Activated CD8-positive, alpha-beta T cell treated with anti-CD3 and anti-CD28 coated beads for 36 hours (primary cell): ENCODE measurements around the gene SPRY2. TPM values are rescaled to one million over a fixed set of nuclear protein-coding genes. Genes with fewer than 3 reads are reported as not detected.

Source experiments
- ATAC-seq: fragments of 200-7000 bp; cut with Tn5 transposase; one replicate; pipeline ENCODE4 v1.10.0; 2021; ENCODE audit warnings: mild to moderate bottlenecking, moderate library complexity
- CTCF ChIA-PET: fragments of 350-600 bp; sonication (Branson Sonifier 250); formaldehyde crosslinking; loops from one replicate; lab custom pipeline; 2021; ENCODE audit warnings: antibody characterized with exemption; lab: Charles Lee
- POLR2A ChIA-PET: fragments of 350-600 bp; sonication (Branson Sonifier 250); formaldehyde crosslinking; loops from one replicate; lab custom pipeline; 2021; ENCODE audit warnings: antibody characterized with exemption; lab: Charles Lee
- DNase-seq: peaks from one replicate; pipeline ENCODE4 v3.0.0-alpha.2; 2020
- H3K27ac Mint-ChIP-seq: one replicate; pipeline ENCODE4 v1.8.0; 2021; ENCODE audit warnings: mild to moderate bottlenecking, mixed read lengths
- H3K27me3 Mint-ChIP-seq: one replicate; pipeline ENCODE4 v1.8.0; 2021; ENCODE audit warnings: mixed read lengths
- H3K36me3 Mint-ChIP-seq: one replicate; pipeline ENCODE4 v1.8.0; 2021; ENCODE audit warnings: low read depth, mixed read lengths
- H3K4me1 Mint-ChIP-seq: one replicate; pipeline ENCODE4 v1.8.0; 2021; ENCODE audit warnings: low read depth, mixed read lengths
- H3K4me3 Mint-ChIP-seq: one replicate; pipeline ENCODE4 v1.8.0; 2021; ENCODE audit warnings: mild to moderate bottlenecking, moderate library complexity, mixed read lengths
- H3K9me3 Mint-ChIP-seq: one replicate; pipeline ENCODE4 v1.8.0; 2021; ENCODE audit warnings: mixed read lengths
- CTCF ChIP-seq: fragments of 200-600 bp; IDR thresholded peaks from one replicate; pipeline ENCODE4 v1.8.0; 2022; ENCODE audit warnings: antibody characterized with exemption, mild to moderate bottlenecking
- intact Hi-C: fragments of 100-400 bp; cut with micrococcal nuclease; formaldehyde crosslinking; loops from one replicate; pipeline ENCODE4 v1.10.0; 2022
- total RNA-seq, 2 experiments: library from RNA; stranded (reverse); gene quantifications; one replicate each; pipeline ENCODE4 v1.2.3, GENCODE V29; 2021

The SPRY2 gene
- total RNA-seq, 2 experiments from 2014 or later, result 0.90 to 1.3 TPM

- H3K27ac Mint-ChIP-seq, result no peak overlapping the region
- POLR2A ChIA-PET, result no interaction called here
- intact Hi-C loops, result no loop called here
- DNase-seq (no peak), ATAC-seq (no peak)
- H3K4me1 Mint-ChIP-seq, result peaks cover 5% of the 10 kb centered on the region
- H3K27me3 Mint-ChIP-seq, result no peaks in the 10 kb centered on the region
- H3K4me3 Mint-ChIP-seq, result no peak overlapping the region
- TF ChIP-seq CTCF, result no peak
- H3K9me3 Mint-ChIP-seq, result peaks cover 3% of the 10 kb centered on the region
- CTCF ChIA-PET, result interaction anchor here (1.4 kb wide), 1 partner anchor 16 kb away, joined by 3 read pairs; no protein-coding TSS in a partner anchor
- no peaks in the 10 kb centered on the region for H3K36me3 Mint-ChIP-seq
Observed at GRCh38 chr13:80386592-80386991, 45.7 kb upstream of the SPRY2 start.

- Mint-ChIP-seq H3K27ac (no peak overlapping the region), H3K4me3 (no peak overlapping the region), H3K27me3 (no peaks in the 10 kb centered on the region), H3K9me3 (peaks cover 3% of the 10 kb centered on the region), H3K36me3 (no peaks in the 10 kb centered on the region), H3K4me1 (peaks cover 5% of the 10 kb centered on the region)
- DNase-seq, result peak; percentile 6
- intact Hi-C loops, result no loop called here
- ATAC-seq, result peak; percentile 27
- TF ChIP-seq CTCF, result no peak
- ChIA-PET POLR2A (no interaction called here), CTCF (interaction anchor here (1.4 kb wide), 1 partner anchor 15 kb away, joined by 3 read pairs; no protein-coding TSS in a partner anchor)
Observed at GRCh38 chr13:80386002-80386401, 45.1 kb upstream of the SPRY2 start.

GRCh38 chr13:80382576-80382975, 41.6 kb upstream of the SPRY2 start:
- ChIA-PET CTCF (no interaction called here), POLR2A (no interaction called here)
- no peak for TF ChIP-seq CTCF
- intact Hi-C loops, result no loop called here
- ATAC-seq, result no peak
- H3K27me3 Mint-ChIP-seq, result no peaks in the 10 kb centered on the region
- H3K36me3 Mint-ChIP-seq, result no peaks in the 10 kb centered on the region
- no peaks in the 10 kb centered on the region for H3K9me3 Mint-ChIP-seq
- no peak for DNase-seq
- no peak overlapping the region for H3K27ac Mint-ChIP-seq
- peaks cover 5% of the 10 kb centered on the region for H3K4me1 Mint-ChIP-seq
- H3K4me3 Mint-ChIP-seq, result no peak overlapping the region

- H3K9me3 Mint-ChIP-seq, result no peaks in the 10 kb centered on the region
Observed at GRCh38 chr13:80379245-80379644, 38.3 kb upstream of the SPRY2 start.

GRCh38 chr13:80376554-80376953, 35.6 kb upstream of the SPRY2 start:
- TF ChIP-seq CTCF, result no peak
- no peaks in the 10 kb centered on the region for H3K4me1 Mint-ChIP-seq
- no peak overlapping the region for H3K27ac Mint-ChIP-seq
- no peaks in the 10 kb centered on the region for H3K36me3 Mint-ChIP-seq
- DNase-seq, result no peak
- CTCF ChIA-PET, result no interaction called here
- POLR2A ChIA-PET, result no interaction called here
- H3K27me3 Mint-ChIP-seq, result no peaks in the 10 kb centered on the region
- H3K4me3 Mint-ChIP-seq, result no peak overlapping the region
- no peak for ATAC-seq
- no peaks in the 10 kb centered on the region for H3K9me3 Mint-ChIP-seq
- intact Hi-C loops, result no loop called here

More at GRCh38 chr13:80379245-80379644, 38.3 kb upstream of the SPRY2 start:
- no peaks in the 10 kb centered on the region for H3K27me3 Mint-ChIP-seq
- H3K4me3 Mint-ChIP-seq, result no peak overlapping the region
- ChIA-PET POLR2A (no interaction called here), CTCF (interaction anchor here (1.2 kb wide), 1 partner anchor 37 kb away, joined by 5 read pairs; no protein-coding TSS in a partner anchor)
- ATAC-seq (no peak), DNase-seq (no peak)
- no peak overlapping the region for H3K27ac Mint-ChIP-seq
- no peaks in the 10 kb centered on the region for H3K4me1 Mint-ChIP-seq
- H3K36me3 Mint-ChIP-seq, result no peaks in the 10 kb centered on the region
- intact Hi-C loops, result no loop called here
- no peak for TF ChIP-seq CTCF
